ENCODE measurements around the gene JAKMIP2. TPM values are rescaled to one million over a fixed set of nuclear protein-coding genes. Genes with fewer than 3 reads are reported as not detected.
A peak's percentile ranks its signal among the peaks of the same experiment; 100 is the strongest.

Gene JAKMIP2
- total RNA-seq, 4 donors from 2014 or later = 0.28 to 2.0 (median 0.73) TPM

DNA sequence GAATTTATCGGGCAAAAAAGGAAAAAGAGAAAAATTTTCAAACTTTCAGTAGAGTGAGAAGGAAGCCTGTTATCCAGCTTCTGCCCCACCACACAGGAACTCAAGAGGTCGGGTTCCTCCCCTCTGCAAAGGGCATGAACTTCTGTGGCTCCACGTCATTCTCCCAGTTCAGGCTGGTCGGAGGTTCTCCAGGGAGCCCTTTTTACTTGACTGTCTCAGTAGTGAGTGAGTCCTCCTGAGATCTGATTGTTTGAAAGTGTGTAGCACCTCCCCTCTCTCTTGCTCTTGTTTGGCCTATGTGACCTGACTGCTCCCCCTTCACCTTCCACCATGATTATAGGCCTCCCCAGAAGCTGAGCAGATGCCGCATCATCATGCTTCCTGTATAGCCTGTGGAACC lies 39.2 kb upstream of the JAKMIP2 start:
- DNase-seq (ENCODE audit: low spot score) (no peak), ATAC-seq (ENCODE audit: low FRiP score) (no peak)
- TF ChIP-seq, protein P1, sequence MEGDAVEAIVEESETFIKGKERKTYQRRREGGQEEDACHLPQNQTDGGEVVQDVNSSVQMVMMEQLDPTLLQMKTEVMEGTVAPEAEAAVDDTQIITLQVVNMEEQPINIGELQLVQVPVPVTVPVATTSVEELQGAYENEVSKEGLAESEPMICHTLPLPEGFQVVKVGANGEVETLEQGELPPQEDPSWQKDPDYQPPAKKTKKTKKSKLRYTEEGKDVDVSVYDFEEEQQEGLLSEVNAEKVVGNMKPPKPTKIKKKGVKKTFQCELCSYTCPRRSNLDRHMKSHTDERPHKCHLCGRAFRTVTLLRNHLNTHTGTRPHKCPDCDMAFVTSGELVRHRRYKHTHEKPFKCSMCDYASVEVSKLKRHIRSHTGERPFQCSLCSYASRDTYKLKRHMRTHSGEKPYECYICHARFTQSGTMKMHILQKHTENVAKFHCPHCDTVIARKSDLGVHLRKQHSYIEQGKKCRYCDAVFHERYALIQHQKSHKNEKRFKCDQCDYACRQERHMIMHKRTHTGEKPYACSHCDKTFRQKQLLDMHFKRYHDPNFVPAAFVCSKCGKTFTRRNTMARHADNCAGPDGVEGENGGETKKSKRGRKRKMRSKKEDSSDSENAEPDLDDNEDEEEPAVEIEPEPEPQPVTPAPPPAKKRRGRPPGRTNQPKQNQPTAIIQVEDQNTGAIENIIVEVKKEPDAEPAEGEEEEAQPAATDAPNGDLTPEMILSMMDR (IDR thresholded peaks at IDR 0.05) = no peak

DNA sequence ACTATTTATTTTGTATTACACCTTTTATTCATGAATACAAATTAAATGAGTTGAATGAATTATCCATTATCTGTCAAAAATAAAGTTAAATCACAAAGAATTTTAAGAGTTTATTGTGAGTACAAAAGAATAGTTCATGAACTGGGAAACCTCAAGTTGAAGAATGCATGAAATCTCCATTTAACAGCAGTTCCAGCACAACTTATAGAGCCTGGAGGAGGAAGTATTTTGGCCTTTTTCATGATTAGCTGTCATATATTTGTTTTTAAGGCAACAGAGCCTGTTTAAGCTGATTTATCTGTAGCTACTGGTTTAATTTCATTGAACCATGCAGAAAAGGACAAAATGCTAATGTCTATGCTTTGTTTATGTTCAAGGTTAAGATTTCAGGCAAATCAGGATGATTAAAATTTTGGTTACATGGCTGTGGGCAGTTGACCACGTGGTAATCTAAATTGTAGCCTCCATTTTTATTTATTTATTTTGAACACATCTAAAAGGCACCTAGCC lies 36.8 kb upstream of the JAKMIP2 start:
- TF ChIP-seq, protein P1 (IDR thresholded peaks at IDR 0.05) = no peak
- DNase-seq (ENCODE audit: low spot score) (no peak), ATAC-seq (ENCODE audit: low FRiP score) (no peak)

DNA sequence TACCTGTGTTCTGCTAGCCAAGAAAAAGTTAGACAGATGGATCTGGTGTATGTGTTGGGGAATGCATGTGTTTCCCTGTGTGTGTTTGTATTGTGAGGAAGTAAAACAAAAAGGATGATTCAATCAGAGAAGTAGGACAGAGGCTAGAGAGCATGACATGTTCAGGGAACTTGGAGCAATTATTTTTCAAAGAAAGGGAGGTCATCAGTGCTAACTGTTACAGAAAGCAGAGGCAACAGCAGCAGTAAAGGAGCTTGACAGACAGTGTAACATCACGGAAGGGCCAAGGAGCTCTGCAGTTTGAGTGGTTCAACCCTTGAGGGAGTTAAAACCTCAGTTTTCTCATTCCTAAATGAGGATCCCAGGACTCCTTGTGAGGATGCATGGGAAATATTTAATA lies 35.8 kb upstream of the JAKMIP2 start:
- TF ChIP-seq, protein P1 (IDR thresholded peaks at IDR 0.05) = no peak
- DNase-seq (ENCODE audit: low spot score) (no peak), ATAC-seq (ENCODE audit: low FRiP score) (no peak)

DNA sequence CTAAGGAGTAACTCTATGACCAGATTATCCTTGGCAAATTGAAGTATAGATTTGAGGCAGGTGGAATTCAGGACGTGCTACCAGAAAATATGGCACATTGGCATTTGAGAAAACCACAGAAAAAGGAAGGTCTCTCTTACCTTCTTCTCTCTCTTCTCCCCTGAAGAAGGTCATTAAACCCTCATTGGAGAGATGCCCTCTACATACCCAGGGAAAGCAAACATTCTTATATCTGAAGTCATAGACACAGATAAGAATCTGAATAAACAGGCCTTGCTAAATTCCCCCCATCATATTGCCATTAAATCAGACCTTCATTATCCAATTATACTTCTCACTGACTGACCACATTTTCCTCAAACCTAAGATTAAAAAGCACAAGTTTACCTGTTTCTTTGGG lies 31.2 kb upstream of the JAKMIP2 start:
- DNase-seq (ENCODE audit: low spot score) (no peak), ATAC-seq (ENCODE audit: low FRiP score) (no peak)
- TF ChIP-seq, protein P1 (IDR thresholded peaks at IDR 0.05) = no peak

DNA sequence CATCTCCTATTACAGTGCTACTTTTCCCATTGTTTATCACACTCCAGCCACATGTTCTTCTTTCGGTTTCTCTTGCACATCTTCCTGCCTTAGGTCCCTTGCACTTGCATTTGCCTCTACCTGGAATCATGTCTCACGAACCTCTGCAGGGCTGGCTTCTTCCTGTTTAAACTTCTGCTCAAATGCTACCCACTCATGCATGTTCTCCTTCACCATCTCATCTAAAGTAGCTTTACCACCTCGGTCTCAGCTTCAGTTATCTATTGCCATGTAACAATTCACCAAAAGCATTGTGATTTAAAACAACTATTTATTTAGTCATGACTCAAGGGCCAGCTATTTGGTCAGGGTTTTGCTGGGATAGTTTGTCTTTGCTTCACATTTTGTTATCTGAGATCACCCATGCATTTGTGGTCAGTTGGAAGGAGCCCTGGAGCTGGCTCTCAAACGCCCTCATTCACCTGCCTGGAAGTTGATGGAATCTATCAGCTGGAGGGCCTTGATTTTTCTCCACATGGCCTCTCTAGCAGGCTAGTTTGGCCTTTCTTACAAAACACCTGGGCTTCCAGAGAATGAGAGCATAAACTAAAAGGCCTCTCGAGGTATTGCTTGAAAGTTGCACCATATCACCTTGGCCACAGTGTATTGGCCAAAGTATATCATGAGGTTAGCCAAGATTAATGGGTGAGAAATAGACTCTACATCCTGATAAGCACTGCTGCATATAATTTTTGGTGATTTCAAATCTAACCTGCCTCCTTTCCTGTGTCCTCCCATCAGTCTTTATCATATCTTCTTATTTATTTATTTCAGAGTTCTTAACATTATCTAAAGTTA lies 27.5 kb upstream of the JAKMIP2 start:
- DNase-seq (ENCODE audit: low spot score) = no peak
- ATAC-seq (ENCODE audit: low FRiP score) = no peak
- TF ChIP-seq, protein P1 (IDR thresholded peaks at IDR 0.05) = no peak

DNA sequence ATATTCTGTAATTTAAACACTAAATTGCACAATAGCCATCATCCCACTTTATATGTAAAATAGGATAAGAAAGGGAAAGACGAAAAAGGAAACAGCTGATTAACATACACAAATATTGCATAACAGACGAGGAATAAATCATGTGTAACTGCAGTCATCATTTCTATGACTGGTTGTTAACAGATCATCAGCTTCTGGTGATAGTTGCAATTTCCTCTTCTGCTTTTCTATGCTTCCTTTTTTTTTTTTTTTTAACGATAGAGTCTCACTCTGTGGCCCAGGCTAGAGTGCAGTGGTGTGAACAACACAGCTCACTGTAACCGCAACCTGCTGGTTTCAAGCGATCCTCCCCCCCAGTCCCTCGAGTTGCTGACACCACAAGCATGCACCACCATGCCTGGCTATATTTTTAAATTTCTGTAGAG lies 22.5 kb upstream of the JAKMIP2 start:
- ATAC-seq (ENCODE audit: low FRiP score) (peak; percentile 46), DNase-seq (ENCODE audit: low spot score) (no peak)
- TF ChIP-seq, protein P1 (IDR thresholded peaks at IDR 0.05) = no peak

DNA sequence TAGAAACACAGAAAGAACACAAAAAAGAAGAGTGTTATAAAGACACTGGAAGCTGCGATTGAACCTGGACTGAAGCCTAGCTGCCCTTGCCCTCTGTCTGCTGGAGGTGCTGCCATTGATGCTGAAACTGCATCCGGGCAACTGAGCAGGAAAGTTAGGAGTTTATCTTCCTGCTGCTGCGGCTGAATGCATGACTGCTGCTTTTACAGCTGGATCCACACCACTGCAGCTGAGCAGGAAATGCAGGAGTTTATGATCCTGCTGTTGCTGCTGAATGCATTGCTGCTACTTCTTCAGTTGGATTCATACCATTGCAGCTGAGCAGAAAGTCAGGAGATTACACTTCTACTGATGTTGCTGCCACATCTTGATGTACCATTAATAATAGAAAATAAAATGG lies 21.8 kb upstream of the JAKMIP2 start:
- TF ChIP-seq, protein P1 (IDR thresholded peaks at IDR 0.05) = no peak
- no peak for DNase-seq (ENCODE audit: low spot score)
- ATAC-seq (ENCODE audit: low FRiP score) = no peak

Data from omental fat pad (tissue), 4 donors.